Stimulated activated naive CD4-positive, alpha-beta T cell (primary cell): ENCODE measurements around the gene SLIT1.

Experiments
- DNase-seq, 6 experiments: peaks; one replicate each; lab custom pipeline; 2025; lab: John Stamatoyannopoulos, UW

SLIT1 gene

GRCh38 chr10:97138846-97139245 is 46.9 kb downstream of the SLIT1 start:
- no peak for DNase-seq

GRCh38 chr10:97138174-97138573 is 47.6 kb downstream of the SLIT1 start:
- no peak for DNase-seq

GRCh38 chr10:97136756-97137155 is 49.0 kb downstream of the SLIT1 start:
- no peak for DNase-seq

GRCh38 chr10:97135464-97135863 is 50.3 kb downstream of the SLIT1 start:
- no peak for DNase-seq

GRCh38 chr10:97134983-97135382 is 50.8 kb downstream of the SLIT1 start:
- no peak for DNase-seq

- DNase-seq: no peak
Measured at GRCh38 chr10:97134110-97134509, 51.6 kb downstream of the SLIT1 start.

GRCh38 chr10:97132273-97132672 is 53.5 kb downstream of the SLIT1 start:
- DNase-seq: no peak

GRCh38 chr10:97131666-97132065 is 54.1 kb downstream of the SLIT1 start:
- DNase-seq: no peak

- no peak for DNase-seq
Measured at GRCh38 chr10:97131181-97131628, 54.6 kb downstream of the SLIT1 start.

- DNase-seq: no peak
Measured at GRCh38 chr10:97129666-97130065, 56.1 kb downstream of the SLIT1 start.

GRCh38 chr10:97128516-97129154 is 57.1 kb downstream of the SLIT1 start:
- no peak for DNase-seq

GRCh38 chr10:97128039-97128492 is 57.7 kb downstream of the SLIT1 start:
- DNase-seq: no peak

- DNase-seq: no peak
Measured at GRCh38 chr10:97127509-97127908, 58.2 kb downstream of the SLIT1 start.

GRCh38 chr10:97124211-97124610 is 61.5 kb downstream of the SLIT1 start:
- DNase-seq: no peak

- no peak for DNase-seq
Measured at GRCh38 chr10:97123765-97124164, 62.0 kb downstream of the SLIT1 start.

GRCh38 chr10:97121041-97121440 is 64.7 kb downstream of the SLIT1 start:
- no peak for DNase-seq

GRCh38 chr10:97120370-97120769 is 65.4 kb downstream of the SLIT1 start:
- no peak for DNase-seq

- no peak for DNase-seq
Measured at GRCh38 chr10:97119058-97119745, 66.6 kb downstream of the SLIT1 start.

GRCh38 chr10:97117372-97117771 is 68.4 kb downstream of the SLIT1 start:
- no peak for DNase-seq

- no peak for DNase-seq
Measured at GRCh38 chr10:97116462-97117162, 69.1 kb downstream of the SLIT1 start.

- DNase-seq: no peak
Measured at GRCh38 chr10:97115846-97116245, 69.9 kb downstream of the SLIT1 start.

GRCh38 chr10:97111615-97112014 is 74.1 kb downstream of the SLIT1 start:
- no peak for DNase-seq

- no peak for DNase-seq
Measured at GRCh38 chr10:97109547-97109946, 76.2 kb downstream of the SLIT1 start.
